DND-41 (cell line): ENCODE results near the gene PLEKHA4.
A peak's percentile ranks its signal among the peaks of the same experiment; 100 is the strongest.

ENCODE experiments used
- EZH2 ChIP-seq: IDR thresholded peaks from 3 replicates; pipeline ENCODE4 v1.6.1; 2012; ENCODE audit warnings: borderline replicate concordance, low read depth, mild to moderate bottlenecking, moderate library complexity, low read length, inconsistent platforms; ENCODE audit not compliant: severe bottlenecking
- TF ChIP-seq, protein P1 (sequence below): IDR thresholded peaks from 2 replicates; pipeline ENCODE4 v1.5.1; 2012; ENCODE audit warnings: borderline replicate concordance, low read length, moderate library complexity, mild to moderate bottlenecking; ENCODE audit not compliant: poor library complexity, severe bottlenecking; ENCODE audit errors: extremely low read depth

DNA sequence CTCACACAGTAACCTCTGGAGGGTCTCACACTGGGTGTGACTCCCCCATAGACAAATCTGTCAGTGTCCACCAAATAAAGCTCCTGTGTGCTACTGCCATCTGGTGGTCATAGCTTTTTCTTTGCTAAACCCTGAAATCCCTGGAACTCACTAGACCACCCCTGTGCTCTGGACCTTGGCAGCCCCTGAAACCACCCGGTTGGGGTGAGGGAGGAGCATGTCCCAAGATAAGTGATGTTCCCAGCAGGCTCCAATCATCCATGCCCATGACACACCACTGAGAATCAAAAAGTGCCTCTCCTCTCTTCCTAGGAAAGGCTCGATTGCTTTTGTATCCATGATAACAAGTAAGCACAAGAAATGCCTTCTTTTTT lies 25.6 kb downstream of the PLEKHA4 start:
- TF ChIP-seq, protein P1, sequence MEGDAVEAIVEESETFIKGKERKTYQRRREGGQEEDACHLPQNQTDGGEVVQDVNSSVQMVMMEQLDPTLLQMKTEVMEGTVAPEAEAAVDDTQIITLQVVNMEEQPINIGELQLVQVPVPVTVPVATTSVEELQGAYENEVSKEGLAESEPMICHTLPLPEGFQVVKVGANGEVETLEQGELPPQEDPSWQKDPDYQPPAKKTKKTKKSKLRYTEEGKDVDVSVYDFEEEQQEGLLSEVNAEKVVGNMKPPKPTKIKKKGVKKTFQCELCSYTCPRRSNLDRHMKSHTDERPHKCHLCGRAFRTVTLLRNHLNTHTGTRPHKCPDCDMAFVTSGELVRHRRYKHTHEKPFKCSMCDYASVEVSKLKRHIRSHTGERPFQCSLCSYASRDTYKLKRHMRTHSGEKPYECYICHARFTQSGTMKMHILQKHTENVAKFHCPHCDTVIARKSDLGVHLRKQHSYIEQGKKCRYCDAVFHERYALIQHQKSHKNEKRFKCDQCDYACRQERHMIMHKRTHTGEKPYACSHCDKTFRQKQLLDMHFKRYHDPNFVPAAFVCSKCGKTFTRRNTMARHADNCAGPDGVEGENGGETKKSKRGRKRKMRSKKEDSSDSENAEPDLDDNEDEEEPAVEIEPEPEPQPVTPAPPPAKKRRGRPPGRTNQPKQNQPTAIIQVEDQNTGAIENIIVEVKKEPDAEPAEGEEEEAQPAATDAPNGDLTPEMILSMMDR, result peak; percentile 91
- TF ChIP-seq EZH2, result no peak
